ENCODE data around the gene FAM107B. TPM values are rescaled to one million over a fixed set of nuclear protein-coding genes. Genes with fewer than 3 reads are reported as not detected.

The FAM107B gene
- total RNA-seq, 6 experiments from 2014 or later = 18.7 to 43.8 (median 40.0) TPM

DNA sequence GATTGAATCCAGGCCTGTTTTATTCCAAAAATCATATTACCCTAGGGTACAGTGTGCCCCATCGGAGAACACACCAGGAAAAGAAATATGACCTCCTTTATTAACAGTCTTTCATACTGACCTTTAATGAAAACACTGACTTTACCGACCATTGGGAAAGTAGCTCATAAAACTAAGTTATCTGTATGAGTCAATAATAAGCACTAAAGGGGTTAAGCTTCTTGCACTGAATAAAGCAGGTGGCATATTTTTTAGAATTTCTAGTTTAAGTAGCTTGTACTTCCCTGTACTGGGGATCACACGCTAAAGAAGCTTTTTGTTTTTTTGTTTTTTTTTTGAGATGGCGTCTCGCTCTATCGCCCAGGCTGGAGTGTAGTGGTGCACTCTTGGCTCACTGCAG, 199.8 kb downstream of the FAM107B start:
- Mint-ChIP-seq H3K27me3 (ENCODE audit: insufficient read depth) (no peaks in the 10 kb centered on the region), H3K36me3 (ENCODE audit: low read depth) (peaks cover 9% of the 10 kb centered on the region; the same call in 1 of the 2 replicates), H3K27ac (no peak overlapping the region), H3K4me3 (no peak overlapping the region), H3K9me3 (no peaks in the 10 kb centered on the region), H3K4me1 (ENCODE audit: low read depth) (peaks cover 57% of the 10 kb centered on the region)
- TF ChIP-seq, protein P1, sequence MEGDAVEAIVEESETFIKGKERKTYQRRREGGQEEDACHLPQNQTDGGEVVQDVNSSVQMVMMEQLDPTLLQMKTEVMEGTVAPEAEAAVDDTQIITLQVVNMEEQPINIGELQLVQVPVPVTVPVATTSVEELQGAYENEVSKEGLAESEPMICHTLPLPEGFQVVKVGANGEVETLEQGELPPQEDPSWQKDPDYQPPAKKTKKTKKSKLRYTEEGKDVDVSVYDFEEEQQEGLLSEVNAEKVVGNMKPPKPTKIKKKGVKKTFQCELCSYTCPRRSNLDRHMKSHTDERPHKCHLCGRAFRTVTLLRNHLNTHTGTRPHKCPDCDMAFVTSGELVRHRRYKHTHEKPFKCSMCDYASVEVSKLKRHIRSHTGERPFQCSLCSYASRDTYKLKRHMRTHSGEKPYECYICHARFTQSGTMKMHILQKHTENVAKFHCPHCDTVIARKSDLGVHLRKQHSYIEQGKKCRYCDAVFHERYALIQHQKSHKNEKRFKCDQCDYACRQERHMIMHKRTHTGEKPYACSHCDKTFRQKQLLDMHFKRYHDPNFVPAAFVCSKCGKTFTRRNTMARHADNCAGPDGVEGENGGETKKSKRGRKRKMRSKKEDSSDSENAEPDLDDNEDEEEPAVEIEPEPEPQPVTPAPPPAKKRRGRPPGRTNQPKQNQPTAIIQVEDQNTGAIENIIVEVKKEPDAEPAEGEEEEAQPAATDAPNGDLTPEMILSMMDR (IDR thresholded peaks at IDR 0.05) = no peak
- no peak for DNase-seq

GRCh38 chr10:14574291-14574690, 200.4 kb downstream of the FAM107B start:
- Mint-ChIP-seq H3K4me1 (ENCODE audit: low read depth) (peaks cover 54% of the 10 kb centered on the region), H3K27ac (peak overlapping the region; percentile 29; the same call in 1 of the 2 replicates), H3K9me3 (no peaks in the 10 kb centered on the region), H3K4me3 (no peak overlapping the region), H3K36me3 (ENCODE audit: low read depth) (peaks cover 9% of the 10 kb centered on the region; the same call in 1 of the 2 replicates), H3K27me3 (ENCODE audit: insufficient read depth) (no peaks in the 10 kb centered on the region)
- DNase-seq = no peak
- TF ChIP-seq, protein P1 (IDR thresholded peaks at IDR 0.05) = no peak

GRCh38 chr10:14573666-14574261, 200.9 kb downstream of the FAM107B start:
- peak; percentile 84 for DNase-seq
- Mint-ChIP-seq H3K4me3 (no peak overlapping the region), H3K36me3 (ENCODE audit: low read depth) (peaks cover 9% of the 10 kb centered on the region; the same call in 1 of the 2 replicates), H3K27me3 (ENCODE audit: insufficient read depth) (no peaks in the 10 kb centered on the region), H3K9me3 (no peaks in the 10 kb centered on the region), H3K27ac (peak overlapping the region; percentile 22; the same call in 1 of the 2 replicates), H3K4me1 (ENCODE audit: low read depth) (peaks cover 49% of the 10 kb centered on the region)
- TF ChIP-seq, protein P1 (IDR thresholded peaks at IDR 0.05) = no peak

DNA sequence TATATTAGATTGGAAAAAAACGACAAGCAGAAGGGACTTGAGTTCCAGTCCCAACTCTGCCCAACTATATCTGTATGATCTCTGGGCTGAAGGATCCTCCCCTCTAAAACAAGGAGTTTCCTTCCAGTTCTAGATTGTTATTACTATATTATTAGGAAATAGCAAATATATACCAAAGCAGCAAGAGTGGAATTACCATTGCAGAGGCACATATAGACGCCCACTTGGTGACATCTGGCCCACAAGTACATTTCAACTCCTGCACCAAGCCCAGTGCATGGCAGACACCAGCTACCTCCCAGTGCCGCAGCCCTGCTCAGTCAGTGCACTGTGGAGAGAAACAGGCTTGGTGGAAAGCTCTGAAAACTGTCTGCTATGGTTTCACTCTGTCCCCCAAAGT, 201.9 kb downstream of the FAM107B start:
- H3K4me3 Mint-ChIP-seq = no peak overlapping the region

GRCh38 chr10:14571866-14572507, 202.7 kb downstream of the FAM107B start:
- H3K36me3 Mint-ChIP-seq (ENCODE audit: low read depth) = peaks cover 15% of the 10 kb centered on the region
- DNase-seq = no peak
- no peak overlapping the region for H3K27ac Mint-ChIP-seq
- TF ChIP-seq, protein P1 (IDR thresholded peaks at IDR 0.05) = no peak
- H3K27me3 Mint-ChIP-seq (ENCODE audit: insufficient read depth) = no peaks in the 10 kb centered on the region
- no peak overlapping the region for H3K4me3 Mint-ChIP-seq
- no peaks in the 10 kb centered on the region for H3K9me3 Mint-ChIP-seq
- peaks cover 37% of the 10 kb centered on the region for H3K4me1 Mint-ChIP-seq (ENCODE audit: low read depth)

More for the DNA sequence above, 201.9 kb downstream of the FAM107B start:
- H3K27me3 Mint-ChIP-seq (ENCODE audit: insufficient read depth) = no peaks in the 10 kb centered on the region
- H3K4me1 Mint-ChIP-seq (ENCODE audit: low read depth) = peaks cover 39% of the 10 kb centered on the region
- peaks cover 10% of the 10 kb centered on the region for H3K36me3 Mint-ChIP-seq (ENCODE audit: low read depth)
- no peak for DNase-seq
- no peak overlapping the region for H3K27ac Mint-ChIP-seq
- TF ChIP-seq, protein P1 (IDR thresholded peaks at IDR 0.05) = no peak
- H3K9me3 Mint-ChIP-seq = no peaks in the 10 kb centered on the region
